Stimulated activated CD4-positive, alpha-beta T cell treated with anti-CD3 and anti-CD28 coated beads, Interleukin-15, amount 100 ng/mL, for 24 hours (primary cell): ENCODE data around the gene ZNF622.

ENCODE experiments used
- DNase-seq: peaks from one replicate; pipeline ENCODE4 v3.0.0-alpha.2; 2020

The ZNF622 gene

GRCh38 chr5:16465544-16466432 lies at the start of gene ZNF622:
TSS of gene ZNF622 (minus strand) at chr5:16465800. CDS start at chr5:16465665, 135 bp downstream.
- DNase-seq, result peak; percentile 94

- no peak for DNase-seq
These were observed 44.5 kb upstream of the ZNF622 start for GRCh38 chr5:16510098-16510497.

- no peak for DNase-seq
These were observed 43.3 kb upstream of the ZNF622 start for GRCh38 chr5:16508730-16509531.

GRCh38 chr5:16507716-16508115 lies 42.1 kb upstream of the ZNF622 start:
- no peak for DNase-seq

- DNase-seq, result no peak
These were observed 40.3 kb upstream of the ZNF622 start for GRCh38 chr5:16505904-16506303.

GRCh38 chr5:16505140-16505891 lies 39.7 kb upstream of the ZNF622 start:
- no peak for DNase-seq

- DNase-seq, result no peak
These were observed 39.0 kb upstream of the ZNF622 start for GRCh38 chr5:16504571-16504970.

GRCh38 chr5:16502866-16503265 lies 37.3 kb upstream of the ZNF622 start:
- no peak for DNase-seq

- no peak for DNase-seq
These were observed 34.4 kb upstream of the ZNF622 start for GRCh38 chr5:16500024-16500423.

GRCh38 chr5:16497546-16497945 lies 31.9 kb upstream of the ZNF622 start:
- DNase-seq, result no peak

GRCh38 chr5:16493261-16493660 lies 27.7 kb upstream of the ZNF622 start:
- DNase-seq, result no peak

- DNase-seq, result no peak
These were observed 27.0 kb upstream of the ZNF622 start for GRCh38 chr5:16492398-16493140.

- DNase-seq, result no peak
These were observed 25.3 kb upstream of the ZNF622 start for GRCh38 chr5:16490911-16491310.

- DNase-seq, result no peak
These were observed 23.8 kb upstream of the ZNF622 start for GRCh38 chr5:16489322-16489791.

GRCh38 chr5:16487456-16487855 lies 21.9 kb upstream of the ZNF622 start:
- no peak for DNase-seq

GRCh38 chr5:16486711-16487111 lies 21.1 kb upstream of the ZNF622 start:
- no peak for DNase-seq

GRCh38 chr5:16485656-16486055 lies 20.1 kb upstream of the ZNF622 start:
- no peak for DNase-seq

GRCh38 chr5:16484081-16484480 lies 18.5 kb upstream of the ZNF622 start:
- no peak for DNase-seq

GRCh38 chr5:16483361-16483760 lies 17.8 kb upstream of the ZNF622 start:
- no peak for DNase-seq

GRCh38 chr5:16482891-16483290 lies 17.3 kb upstream of the ZNF622 start:
- no peak for DNase-seq

- no peak for DNase-seq
These were observed 15.4 kb upstream of the ZNF622 start for GRCh38 chr5:16480821-16481538.

GRCh38 chr5:16480144-16480543 lies 14.5 kb upstream of the ZNF622 start:
- DNase-seq, result no peak
